Measurements from ENCODE around the gene ADAMTS1.

Gene ADAMTS1

GRCh38 chr21:26813426-26813998 lies 31.7 kb downstream of the ADAMTS1 start:
- no peaks in the 10 kb centered on the region for H3K36me3 ChIP-seq (ENCODE audit: insufficient read depth, insufficient read length, low read length)
- no peaks in the 10 kb centered on the region for H3K4me1 ChIP-seq (ENCODE audit: insufficient read depth, insufficient read length)
- no peak overlapping the region for H3K4me3 ChIP-seq (ENCODE audit: insufficient read length, low read depth)
- no peak for TF ChIP-seq ZNF274 (IDR thresholded peaks at IDR 0.05; ENCODE audit: low read depth, low read length)
- TF ChIP-seq YY1 (IDR thresholded peaks at IDR 0.05; ENCODE audit: insufficient read depth, insufficient read length): no peak
- TF ChIP-seq SUZ12 (IDR thresholded peaks at IDR 0.05; ENCODE audit: extremely low read depth, insufficient read depth, insufficient read length): no peak
- no peaks in the 10 kb centered on the region for H3K9me3 ChIP-seq (ENCODE audit: insufficient read depth, low read length)
- no peaks in the 10 kb centered on the region for H3K27me3 ChIP-seq (ENCODE audit: insufficient read depth, insufficient read length)
- H3K9ac ChIP-seq (ENCODE audit: insufficient read length, low read depth): no peak overlapping the region
- DNase-seq (ENCODE audit: low read depth, low spot score): no peak

GRCh38 chr21:26812173-26812572 lies 33.0 kb downstream of the ADAMTS1 start:
- Histone ChIP-seq H3K4me3 (ENCODE audit: insufficient read length, low read depth) (no peak overlapping the region), H3K9me3 (ENCODE audit: insufficient read depth, low read length) (no peaks in the 10 kb centered on the region), H3K36me3 (ENCODE audit: insufficient read depth, insufficient read length, low read length) (no peaks in the 10 kb centered on the region), H3K27me3 (ENCODE audit: insufficient read depth, insufficient read length) (no peaks in the 10 kb centered on the region), H3K9ac (ENCODE audit: insufficient read length, low read depth) (no peak overlapping the region), H3K4me1 (ENCODE audit: insufficient read depth, insufficient read length) (no peaks in the 10 kb centered on the region)
- TF ChIP-seq ZNF274 (IDR thresholded peaks at IDR 0.05; ENCODE audit: low read depth, low read length) (no peak), SUZ12 (IDR thresholded peaks at IDR 0.05; ENCODE audit: extremely low read depth, insufficient read depth, insufficient read length) (no peak), YY1 (IDR thresholded peaks at IDR 0.05; ENCODE audit: insufficient read depth, insufficient read length) (no peak)
- no peak for DNase-seq (ENCODE audit: low read depth, low spot score)

GRCh38 chr21:26811482-26811881 lies 33.7 kb downstream of the ADAMTS1 start:
- TF ChIP-seq ZNF274 (IDR thresholded peaks at IDR 0.05; ENCODE audit: low read depth, low read length) (no peak), YY1 (IDR thresholded peaks at IDR 0.05; ENCODE audit: insufficient read depth, insufficient read length) (no peak), SUZ12 (IDR thresholded peaks at IDR 0.05; ENCODE audit: extremely low read depth, insufficient read depth, insufficient read length) (no peak)
- H3K4me1 ChIP-seq (ENCODE audit: insufficient read depth, insufficient read length): no peaks in the 10 kb centered on the region
- no peaks in the 10 kb centered on the region for H3K9me3 ChIP-seq (ENCODE audit: insufficient read depth, low read length)
- H3K4me3 ChIP-seq (ENCODE audit: insufficient read length, low read depth): no peak overlapping the region
- H3K9ac ChIP-seq (ENCODE audit: insufficient read length, low read depth): no peak overlapping the region
- H3K36me3 ChIP-seq (ENCODE audit: insufficient read depth, insufficient read length, low read length): no peaks in the 10 kb centered on the region
- DNase-seq (ENCODE audit: low read depth, low spot score): no peak
- H3K27me3 ChIP-seq (ENCODE audit: insufficient read depth, insufficient read length): no peaks in the 10 kb centered on the region

GRCh38 chr21:26810676-26811415 lies 34.4 kb downstream of the ADAMTS1 start:
- Histone ChIP-seq H3K4me3 (ENCODE audit: insufficient read length, low read depth) (no peak overlapping the region), H3K36me3 (ENCODE audit: insufficient read depth, insufficient read length, low read length) (no peaks in the 10 kb centered on the region), H3K27me3 (ENCODE audit: insufficient read depth, insufficient read length) (no peaks in the 10 kb centered on the region), H3K4me1 (ENCODE audit: insufficient read depth, insufficient read length) (no peaks in the 10 kb centered on the region), H3K9me3 (ENCODE audit: insufficient read depth, low read length) (no peaks in the 10 kb centered on the region), H3K9ac (ENCODE audit: insufficient read length, low read depth) (no peak overlapping the region)
- no peak for DNase-seq (ENCODE audit: low read depth, low spot score)
- TF ChIP-seq YY1 (IDR thresholded peaks at IDR 0.05; ENCODE audit: insufficient read depth, insufficient read length) (no peak), ZNF274 (IDR thresholded peaks at IDR 0.05; ENCODE audit: low read depth, low read length) (no peak), SUZ12 (IDR thresholded peaks at IDR 0.05; ENCODE audit: extremely low read depth, insufficient read depth, insufficient read length) (no peak)

GRCh38 chr21:26810266-26810665 lies 34.9 kb downstream of the ADAMTS1 start:
- TF ChIP-seq SUZ12 (IDR thresholded peaks at IDR 0.05; ENCODE audit: extremely low read depth, insufficient read depth, insufficient read length) (no peak), YY1 (IDR thresholded peaks at IDR 0.05; ENCODE audit: insufficient read depth, insufficient read length) (no peak), ZNF274 (IDR thresholded peaks at IDR 0.05; ENCODE audit: low read depth, low read length) (no peak)
- H3K4me3 ChIP-seq (ENCODE audit: insufficient read length, low read depth): no peak overlapping the region
- H3K4me1 ChIP-seq (ENCODE audit: insufficient read depth, insufficient read length): no peaks in the 10 kb centered on the region

GRCh38 chr21:26809745-26810144 lies 35.5 kb downstream of the ADAMTS1 start:
- Histone ChIP-seq H3K4me3 (ENCODE audit: insufficient read length, low read depth) (no peak overlapping the region), H3K4me1 (ENCODE audit: insufficient read depth, insufficient read length) (no peaks in the 10 kb centered on the region), H3K9me3 (ENCODE audit: insufficient read depth, low read length) (no peaks in the 10 kb centered on the region), H3K27me3 (ENCODE audit: insufficient read depth, insufficient read length) (no peaks in the 10 kb centered on the region), H3K9ac (ENCODE audit: insufficient read length, low read depth) (no peak overlapping the region), H3K36me3 (ENCODE audit: insufficient read depth, insufficient read length, low read length) (no peaks in the 10 kb centered on the region)
- TF ChIP-seq ZNF274 (IDR thresholded peaks at IDR 0.05; ENCODE audit: low read depth, low read length) (no peak), YY1 (IDR thresholded peaks at IDR 0.05; ENCODE audit: insufficient read depth, insufficient read length) (no peak), SUZ12 (IDR thresholded peaks at IDR 0.05; ENCODE audit: extremely low read depth, insufficient read depth, insufficient read length) (no peak)
- DNase-seq (ENCODE audit: low read depth, low spot score): no peak

More at GRCh38 chr21:26810266-26810665, 34.9 kb downstream of the ADAMTS1 start:
- Histone ChIP-seq H3K9me3 (ENCODE audit: insufficient read depth, low read length) (no peaks in the 10 kb centered on the region), H3K9ac (ENCODE audit: insufficient read length, low read depth) (no peak overlapping the region), H3K36me3 (ENCODE audit: insufficient read depth, insufficient read length, low read length) (no peaks in the 10 kb centered on the region), H3K27me3 (ENCODE audit: insufficient read depth, insufficient read length) (no peaks in the 10 kb centered on the region)
- DNase-seq (ENCODE audit: low read depth, low spot score): no peak

GRCh38 chr21:26806801-26807295 lies 38.4 kb downstream of the ADAMTS1 start:
- no peaks in the 10 kb centered on the region for H3K27me3 ChIP-seq (ENCODE audit: insufficient read depth, insufficient read length)
- no peak for DNase-seq (ENCODE audit: low read depth, low spot score)
- H3K9ac ChIP-seq (ENCODE audit: insufficient read length, low read depth): no peak overlapping the region

More at GRCh38 chr21:26806801-26807295, 38.4 kb downstream of the ADAMTS1 start:
- Histone ChIP-seq H3K4me3 (ENCODE audit: insufficient read length, low read depth) (no peak overlapping the region), H3K36me3 (ENCODE audit: insufficient read depth, insufficient read length, low read length) (no peaks in the 10 kb centered on the region), H3K4me1 (ENCODE audit: insufficient read depth, insufficient read length) (no peaks in the 10 kb centered on the region), H3K9me3 (ENCODE audit: insufficient read depth, low read length) (no peaks in the 10 kb centered on the region)
- no peak for TF ChIP-seq YY1 (IDR thresholded peaks at IDR 0.05; ENCODE audit: insufficient read depth, insufficient read length)
- no peak for TF ChIP-seq SUZ12 (IDR thresholded peaks at IDR 0.05; ENCODE audit: extremely low read depth, insufficient read depth, insufficient read length)
- no peak for TF ChIP-seq ZNF274 (IDR thresholded peaks at IDR 0.05; ENCODE audit: low read depth, low read length)

All from NT2/D1 (cell line).